Brain microvascular endothelial cell (primary cell): ENCODE results near the gene PES1.
"Not testable (repeated sequence)": the region's sequence is repeated elsewhere in the genome, so short reads cannot be mapped to it uniquely, and the experiment has no call there.

Source experiments
- DNase-seq: peaks from one replicate; pipeline ENCODE4 v3.0.0-alpha.2; 2020
- H3K27ac ChIP-seq: fragments of 250-450 bp; sonication (Bioruptor Pico); 2 replicates; pipeline ENCODE4 v1.5.1; 2020; ENCODE audit warnings: mild to moderate bottlenecking, moderate library complexity
- H3K27me3 ChIP-seq: fragments of 250-450 bp; sonication (Bioruptor Pico); replicated peaks from 2 replicates; pipeline ENCODE4 v1.5.1; 2020; ENCODE audit warnings: mild to moderate bottlenecking
- H3K36me3 ChIP-seq: fragments of 250-450 bp; sonication (Bioruptor Pico); replicated peaks from 2 replicates; pipeline ENCODE4 v1.5.1; 2020; ENCODE audit warnings: mild to moderate bottlenecking
- H3K4me3 ChIP-seq: 2 replicates; pipeline ENCODE4 v1.5.1; 2011; ENCODE audit warnings: low read depth, mild to moderate bottlenecking, control low read depth, low read length, moderate library complexity
- in situ Hi-C: cut with HindIII; loops from 2 replicates; pipeline ENCODE4 v1.10.0; 2017; ENCODE audit warnings: low sequenced_read_pairs, low pct_ligation_motif_present
- TF ChIP-seq, protein P1 (sequence below): IDR thresholded peaks from 2 replicates; pipeline ENCODE4 v1.5.1; 2011; ENCODE audit warnings: low read depth, mild to moderate bottlenecking, moderate library complexity, low read length, control low read depth, inconsistent platforms; ENCODE audit errors: missing control alignments

The PES1 gene

DNA sequence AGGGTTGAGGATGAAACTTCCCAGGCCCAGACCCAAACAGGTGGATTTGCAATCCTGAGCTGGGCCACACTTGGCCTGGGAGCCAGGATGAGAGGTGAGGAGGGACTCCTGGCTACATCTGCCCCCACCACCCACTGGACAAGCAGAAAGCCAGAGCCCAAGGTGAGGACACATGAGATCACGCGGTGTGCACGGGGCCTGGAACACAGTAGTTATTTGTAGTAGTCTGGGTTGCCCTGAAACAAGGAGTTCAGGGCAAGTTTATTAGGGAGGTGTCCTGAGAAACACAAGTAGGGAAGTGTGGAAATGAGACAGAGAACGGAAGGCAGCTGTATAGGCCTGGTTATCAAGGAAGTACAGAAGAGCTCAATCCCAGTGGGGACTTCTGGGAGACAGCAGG, 44.5 kb downstream of the PES1 start:
- in situ Hi-C loops, result no loop called here
- no peak for DNase-seq
- Histone ChIP-seq H3K36me3 (no peaks in the 10 kb centered on the region), H3K27me3 (peaks cover 11% of the 10 kb centered on the region), H3K27ac (no peak overlapping the region), H3K4me3 (no peak overlapping the region)
- TF ChIP-seq, protein P1, sequence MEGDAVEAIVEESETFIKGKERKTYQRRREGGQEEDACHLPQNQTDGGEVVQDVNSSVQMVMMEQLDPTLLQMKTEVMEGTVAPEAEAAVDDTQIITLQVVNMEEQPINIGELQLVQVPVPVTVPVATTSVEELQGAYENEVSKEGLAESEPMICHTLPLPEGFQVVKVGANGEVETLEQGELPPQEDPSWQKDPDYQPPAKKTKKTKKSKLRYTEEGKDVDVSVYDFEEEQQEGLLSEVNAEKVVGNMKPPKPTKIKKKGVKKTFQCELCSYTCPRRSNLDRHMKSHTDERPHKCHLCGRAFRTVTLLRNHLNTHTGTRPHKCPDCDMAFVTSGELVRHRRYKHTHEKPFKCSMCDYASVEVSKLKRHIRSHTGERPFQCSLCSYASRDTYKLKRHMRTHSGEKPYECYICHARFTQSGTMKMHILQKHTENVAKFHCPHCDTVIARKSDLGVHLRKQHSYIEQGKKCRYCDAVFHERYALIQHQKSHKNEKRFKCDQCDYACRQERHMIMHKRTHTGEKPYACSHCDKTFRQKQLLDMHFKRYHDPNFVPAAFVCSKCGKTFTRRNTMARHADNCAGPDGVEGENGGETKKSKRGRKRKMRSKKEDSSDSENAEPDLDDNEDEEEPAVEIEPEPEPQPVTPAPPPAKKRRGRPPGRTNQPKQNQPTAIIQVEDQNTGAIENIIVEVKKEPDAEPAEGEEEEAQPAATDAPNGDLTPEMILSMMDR, result no peak

DNA sequence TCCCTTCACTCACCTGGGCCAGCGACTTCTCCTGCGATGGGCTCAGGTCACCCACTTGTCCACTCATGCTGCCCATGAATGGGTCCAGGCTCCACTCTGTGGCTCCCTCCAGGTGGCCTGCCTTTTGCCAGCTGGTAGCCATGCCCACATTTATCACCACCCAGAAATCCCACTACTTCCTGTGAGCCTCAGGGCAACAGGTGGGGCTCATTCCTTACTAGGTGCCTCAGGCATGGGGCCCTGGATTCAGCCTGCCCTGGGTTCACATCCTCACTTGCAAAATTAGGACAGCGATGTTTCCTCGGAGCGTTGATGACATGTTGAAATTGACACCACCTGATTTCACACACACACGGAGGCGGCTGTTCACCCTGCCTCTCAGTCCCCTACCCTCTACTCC, 45.1 kb downstream of the PES1 start, which contains the start of gene SEC14L6:
Gene SEC14L6 (minus strand): TSS at position 126 of the 400 bp plus-strand sequence. CDS start 59 bp downstream, at position 67.
- TF ChIP-seq, protein P1, result no peak
- peaks cover 14% of the 10 kb centered on the region for H3K27me3 ChIP-seq
- H3K36me3 ChIP-seq, result no peaks in the 10 kb centered on the region
- H3K4me3 ChIP-seq, result no peak within 1 kb of the TSS
- no peak for DNase-seq
- H3K27ac ChIP-seq, result no peak within 1 kb of the TSS
- in situ Hi-C loops, result no loop called here

DNA sequence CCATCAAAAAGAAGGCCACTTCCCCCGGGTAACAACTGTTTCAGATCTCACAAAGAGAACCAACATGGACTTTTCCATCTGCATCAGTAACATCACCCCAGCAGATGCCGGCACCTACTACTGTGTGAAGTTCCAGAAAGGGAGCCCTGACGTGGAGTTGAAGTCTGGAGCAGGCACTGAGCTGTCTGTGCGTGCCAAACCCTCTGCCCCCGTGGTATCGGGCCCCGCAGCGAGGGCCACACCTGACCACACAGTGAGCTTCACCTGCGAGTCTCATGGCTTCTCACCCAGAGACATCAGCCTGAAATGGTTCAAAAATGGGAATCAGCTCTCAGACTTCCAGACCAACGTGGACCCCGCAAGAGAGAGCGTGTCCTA, 48.9 kb downstream of the PES1 start:
- in situ Hi-C loops, result no loop called here
- TF ChIP-seq, protein P1, result no peak
- Histone ChIP-seq H3K36me3 (no peaks in the 10 kb centered on the region), H3K27ac (no peak overlapping the region), H3K4me3 (no peak overlapping the region), H3K27me3 (peaks cover 14% of the 10 kb centered on the region)
- DNase-seq, result no peak

DNA sequence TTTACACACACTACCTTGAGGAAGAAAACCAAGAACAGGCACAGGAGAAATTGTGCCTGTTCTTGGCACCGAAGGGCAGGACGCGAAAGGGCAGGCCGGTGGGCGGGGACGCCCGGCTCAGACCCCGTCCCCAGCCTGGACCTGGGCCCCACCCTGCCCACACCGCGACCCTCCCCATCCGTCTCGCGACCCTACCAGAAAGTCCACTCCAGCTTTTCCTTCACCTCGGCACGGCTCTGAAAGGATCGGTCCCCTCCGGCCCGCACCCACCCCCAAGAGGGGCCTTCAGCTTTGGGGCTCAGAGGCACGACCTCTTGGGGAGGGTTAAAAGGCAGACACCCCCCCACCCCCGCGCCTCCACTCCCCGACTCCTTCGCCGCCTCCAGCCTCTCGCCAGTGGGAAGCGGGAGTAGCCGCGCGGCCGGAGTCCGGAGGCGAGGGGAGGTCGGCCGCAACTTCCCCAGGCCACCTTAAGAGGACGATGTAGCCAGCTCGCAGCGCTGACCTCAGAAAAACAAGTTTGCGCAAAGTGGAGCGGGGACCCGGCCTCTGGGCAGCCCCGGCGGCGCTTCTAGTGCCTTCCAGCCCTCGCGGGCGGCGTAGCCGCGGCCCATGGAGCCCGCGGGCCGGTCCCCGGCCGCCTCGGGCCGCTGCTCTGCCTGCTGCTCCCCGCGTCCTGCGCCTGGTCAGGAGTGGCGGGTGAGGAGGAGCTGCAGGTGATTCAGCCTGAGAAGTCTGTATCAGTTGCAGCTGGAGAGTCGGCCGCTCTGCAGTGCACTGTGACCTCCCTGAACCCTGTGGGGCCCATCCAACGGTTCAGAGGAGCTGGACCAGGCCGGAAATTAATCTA, 49.5 kb downstream of the PES1 start:
- Histone ChIP-seq H3K27ac (no peak overlapping the region), H3K4me3 (peak overlapping the region; percentile 26), H3K36me3 (no peaks in the 10 kb centered on the region), H3K27me3 (peaks cover 14% of the 10 kb centered on the region)
- TF ChIP-seq, protein P1, result no peak
- DNase-seq, result no peak
- in situ Hi-C loops, result no loop called here

DNA sequence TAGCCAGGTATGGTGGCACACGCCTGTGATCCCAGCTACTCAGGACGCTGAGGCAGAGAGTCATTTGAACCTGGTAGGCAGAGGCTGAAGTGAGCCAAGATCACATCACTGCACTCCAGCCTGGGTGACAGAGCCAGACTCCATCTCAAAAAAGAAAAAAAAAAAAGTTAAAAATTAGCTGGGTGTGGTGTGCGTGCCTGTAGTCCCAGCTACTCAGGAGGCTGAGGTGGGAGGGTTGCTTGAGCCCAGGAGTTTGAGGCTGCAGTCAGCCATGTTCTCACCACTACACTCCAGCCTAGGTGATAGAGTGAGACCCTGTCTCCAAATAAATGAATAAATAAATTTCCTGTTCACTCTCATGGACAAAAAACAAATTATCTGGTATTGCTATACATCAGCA, 50.2 kb downstream of the PES1 start:
- H3K4me3 ChIP-seq, in situ Hi-C loops, DNase-seq, H3K36me3 ChIP-seq, H3K27ac ChIP-seq: not testable (repeated sequence)
- peaks cover 14% of the 10 kb centered on the region for H3K27me3 ChIP-seq

DNA sequence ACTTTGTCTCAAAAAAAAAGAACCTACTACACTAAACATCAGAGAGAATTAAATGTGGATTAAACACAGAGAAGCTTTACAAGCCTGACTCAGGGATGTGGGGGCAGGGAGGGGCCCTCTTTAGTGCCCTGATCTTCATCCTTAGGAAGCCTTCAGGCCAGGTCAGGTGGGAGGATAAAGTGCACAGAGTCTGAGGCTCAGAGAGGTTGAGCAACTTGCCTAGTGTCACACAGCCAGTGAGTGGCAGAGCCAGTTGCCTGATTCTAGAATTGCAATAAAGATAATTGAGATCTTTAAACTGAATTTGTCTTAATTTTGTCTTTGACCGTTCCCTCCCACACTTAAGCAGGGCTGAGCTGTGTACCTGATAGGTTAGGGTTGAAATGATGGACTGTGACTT, 52.3 kb downstream of the PES1 start:
- Histone ChIP-seq H3K27ac (no peak overlapping the region), H3K27me3 (peaks cover 14% of the 10 kb centered on the region), H3K4me3 (no peak overlapping the region), H3K36me3 (no peaks in the 10 kb centered on the region)
- no peak for DNase-seq
- TF ChIP-seq, protein P1, result no peak
- in situ Hi-C loops, result no loop called here
